ENCODE results near the gene FBXO27. TPM values are rescaled to one million over a fixed set of nuclear protein-coding genes. Genes with fewer than 3 reads are reported as not detected.

Gene FBXO27
- total and polyA plus RNA-seq, 2 experiments from 2014 or later = 6.2 to 13.7 TPM

DNA sequence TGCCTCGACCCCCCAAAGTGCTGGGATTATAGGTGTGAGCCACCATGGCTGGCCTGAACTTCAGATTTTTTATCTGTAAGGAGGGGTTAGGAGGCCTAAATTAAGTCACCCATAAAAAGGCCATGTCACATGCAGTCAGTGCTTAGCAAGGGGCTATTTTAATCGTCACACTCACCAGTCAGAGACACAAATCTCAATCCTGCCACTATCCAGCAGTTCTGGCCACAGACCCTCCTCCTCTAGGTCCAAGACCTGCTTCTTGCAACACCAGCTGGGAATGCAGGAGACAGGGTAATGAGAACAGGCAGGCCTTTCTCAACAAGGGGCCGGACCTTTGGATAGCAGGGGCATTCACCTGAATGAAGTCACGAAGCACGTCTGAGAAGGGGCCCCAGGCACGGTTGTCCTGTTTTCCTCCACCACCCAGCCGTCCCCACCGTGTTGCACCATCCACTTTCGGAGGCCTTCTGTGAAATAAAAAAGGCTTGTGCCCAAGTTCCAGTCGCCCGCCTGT lies 1.4 kb downstream of the FBXO27 start:
- no peaks in the 10 kb centered on the region for H3K9me2 ChIP-seq (ENCODE audit: insufficient read depth)
- H3K4me3 ChIP-seq = peak overlapping the region; percentile 86
- peak overlapping the region; percentile 80 for H3K4me2 ChIP-seq
- Mint-ChIP-seq H3K9me3 (peaks cover 16% of the 10 kb centered on the region), H3K27me3 (ENCODE audit: insufficient read depth, low read depth, poor library complexity) (peaks cover 4% of the 10 kb centered on the region), H3K27ac (peak overlapping the region; percentile 87), H3K4me3 (peak overlapping the region; percentile 78), H3K4me1 (peaks cover 14% of the 10 kb centered on the region; the same call in 1 of the 3 replicates), H3K36me3 (ENCODE audit: low read depth) (peaks cover 45% of the 10 kb centered on the region)
- peak overlapping the region; percentile 50 for H2AFZ ChIP-seq
- no peaks in the 10 kb centered on the region for H4K20me1 ChIP-seq (replicated peaks; ENCODE audit: insufficient read depth)
- H3K36me3 ChIP-seq (ENCODE audit: insufficient read depth) = peaks cover 9% of the 10 kb centered on the region; the same call in 1 of the 2 replicates
- no peaks in the 10 kb centered on the region for H3K79me2 ChIP-seq (replicated peaks; ENCODE audit: insufficient read depth)
- peaks cover 18% of the 10 kb centered on the region for H3K4me1 ChIP-seq (ENCODE audit: insufficient read depth)
- H3K27ac ChIP-seq (ENCODE audit: low read depth) = peak overlapping the region; percentile 87
- H3K27me3 ChIP-seq (ENCODE audit: insufficient read depth) = no peaks in the 10 kb centered on the region
- no peak for TF ChIP-seq NANOG (IDR thresholded peaks at IDR 0.05; ENCODE audit: borderline replicate concordance)
- no peak for TF ChIP-seq CTCF (conservative IDR thresholded peaks at IDR 0.05; ENCODE audit: low read depth in 2 of 2)
- TF ChIP-seq, protein P1, sequence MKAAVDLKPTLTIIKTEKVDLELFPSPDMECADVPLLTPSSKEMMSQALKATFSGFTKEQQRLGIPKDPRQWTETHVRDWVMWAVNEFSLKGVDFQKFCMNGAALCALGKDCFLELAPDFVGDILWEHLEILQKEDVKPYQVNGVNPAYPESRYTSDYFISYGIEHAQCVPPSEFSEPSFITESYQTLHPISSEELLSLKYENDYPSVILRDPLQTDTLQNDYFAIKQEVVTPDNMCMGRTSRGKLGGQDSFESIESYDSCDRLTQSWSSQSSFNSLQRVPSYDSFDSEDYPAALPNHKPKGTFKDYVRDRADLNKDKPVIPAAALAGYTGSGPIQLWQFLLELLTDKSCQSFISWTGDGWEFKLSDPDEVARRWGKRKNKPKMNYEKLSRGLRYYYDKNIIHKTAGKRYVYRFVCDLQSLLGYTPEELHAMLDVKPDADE (IDR thresholded peaks at IDR 0.05) = no peak
- peak; percentile 76 for TF ChIP-seq POLR2AphosphoS5 (IDR thresholded peaks at IDR 0.05; ENCODE audit: low read depth)
- TF ChIP-seq ZNF114 (CRISPR knock-in tag; IDR thresholded peaks at IDR 0.05) = no peak
- TF ChIP-seq, protein P2, sequence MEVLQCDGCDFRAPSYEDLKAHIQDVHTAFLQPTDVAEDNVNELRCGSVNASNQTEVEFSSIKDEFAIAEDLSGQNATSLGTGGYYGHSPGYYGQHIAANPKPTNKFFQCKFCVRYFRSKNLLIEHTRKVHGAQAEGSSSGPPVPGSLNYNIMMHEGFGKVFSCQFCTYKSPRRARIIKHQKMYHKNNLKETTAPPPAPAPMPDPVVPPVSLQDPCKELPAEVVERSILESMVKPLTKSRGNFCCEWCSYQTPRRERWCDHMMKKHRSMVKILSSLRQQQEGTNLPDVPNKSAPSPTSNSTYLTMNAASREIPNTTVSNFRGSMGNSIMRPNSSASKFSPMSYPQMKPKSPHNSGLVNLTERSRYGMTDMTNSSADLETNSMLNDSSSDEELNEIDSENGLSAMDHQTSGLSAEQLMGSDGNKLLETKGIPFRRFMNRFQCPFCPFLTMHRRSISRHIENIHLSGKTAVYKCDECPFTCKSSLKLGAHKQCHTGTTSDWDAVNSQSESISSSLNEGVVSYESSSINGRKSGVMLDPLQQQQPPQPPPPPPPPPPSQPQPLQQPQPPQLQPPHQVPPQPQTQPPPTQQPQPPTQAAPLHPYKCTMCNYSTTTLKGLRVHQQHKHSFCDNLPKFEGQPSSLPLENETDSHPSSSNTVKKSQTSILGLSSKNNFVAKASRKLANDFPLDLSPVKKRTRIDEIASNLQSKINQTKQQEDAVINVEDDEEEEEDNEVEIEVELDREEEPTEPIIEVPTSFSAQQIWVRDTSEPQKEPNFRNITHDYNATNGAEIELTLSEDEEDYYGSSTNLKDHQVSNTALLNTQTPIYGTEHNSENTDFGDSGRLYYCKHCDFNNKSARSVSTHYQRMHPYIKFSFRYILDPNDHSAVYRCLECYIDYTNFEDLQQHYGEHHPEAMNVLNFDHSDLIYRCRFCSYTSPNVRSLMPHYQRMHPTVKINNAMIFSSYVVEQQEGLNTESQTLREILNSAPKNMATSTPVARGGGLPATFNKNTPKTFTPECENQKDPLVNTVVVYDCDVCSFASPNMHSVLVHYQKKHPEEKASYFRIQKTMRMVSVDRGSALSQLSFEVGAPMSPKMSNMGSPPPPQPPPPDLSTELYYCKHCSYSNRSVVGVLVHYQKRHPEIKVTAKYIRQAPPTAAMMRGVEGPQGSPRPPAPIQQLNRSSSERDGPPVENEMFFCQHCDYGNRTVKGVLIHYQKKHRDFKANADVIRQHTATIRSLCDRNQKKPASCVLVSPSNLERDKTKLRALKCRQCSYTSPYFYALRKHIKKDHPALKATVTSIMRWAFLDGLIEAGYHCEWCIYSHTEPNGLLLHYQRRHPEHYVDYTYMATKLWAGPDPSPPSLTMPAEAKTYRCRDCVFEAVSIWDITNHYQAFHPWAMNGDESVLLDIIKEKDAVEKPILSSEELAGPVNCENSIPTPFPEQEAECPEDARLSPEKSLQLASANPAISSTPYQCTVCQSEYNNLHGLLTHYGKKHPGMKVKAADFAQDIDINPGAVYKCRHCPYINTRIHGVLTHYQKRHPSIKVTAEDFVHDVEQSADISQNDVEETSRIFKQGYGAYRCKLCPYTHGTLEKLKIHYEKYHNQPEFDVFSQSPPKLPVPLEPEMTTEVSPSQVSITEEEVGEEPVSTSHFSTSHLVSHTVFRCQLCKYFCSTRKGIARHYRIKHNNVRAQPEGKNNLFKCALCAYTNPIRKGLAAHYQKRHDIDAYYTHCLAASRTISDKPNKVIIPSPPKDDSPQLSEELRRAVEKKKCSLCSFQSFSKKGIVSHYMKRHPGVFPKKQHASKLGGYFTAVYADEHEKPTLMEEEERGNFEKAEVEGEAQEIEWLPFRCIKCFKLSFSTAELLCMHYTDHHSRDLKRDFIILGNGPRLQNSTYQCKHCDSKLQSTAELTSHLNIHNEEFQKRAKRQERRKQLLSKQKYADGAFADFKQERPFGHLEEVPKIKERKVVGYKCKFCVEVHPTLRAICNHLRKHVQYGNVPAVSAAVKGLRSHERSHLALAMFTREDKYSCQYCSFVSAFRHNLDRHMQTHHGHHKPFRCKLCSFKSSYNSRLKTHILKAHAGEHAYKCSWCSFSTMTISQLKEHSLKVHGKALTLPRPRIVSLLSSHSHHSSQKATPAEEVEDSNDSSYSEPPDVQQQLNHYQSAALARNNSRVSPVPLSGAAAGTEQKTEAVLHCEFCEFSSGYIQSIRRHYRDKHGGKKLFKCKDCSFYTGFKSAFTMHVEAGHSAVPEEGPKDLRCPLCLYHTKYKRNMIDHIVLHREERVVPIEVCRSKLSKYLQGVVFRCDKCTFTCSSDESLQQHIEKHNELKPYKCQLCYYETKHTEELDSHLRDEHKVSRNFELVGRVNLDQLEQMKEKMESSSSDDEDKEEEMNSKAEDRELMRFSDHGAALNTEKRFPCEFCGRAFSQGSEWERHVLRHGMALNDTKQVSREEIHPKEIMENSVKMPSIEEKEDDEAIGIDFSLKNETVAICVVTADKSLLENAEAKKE (CRISPR knock-in tag; IDR thresholded peaks at IDR 0.05) = no peak
- no peaks in the 10 kb centered on the region for H3F3A ChIP-seq (replicated peaks; ENCODE audit: low read depth)
- ATAC-seq = peak; percentile 8
- no peak for DNase-seq (ENCODE audit: low spot score)

All from GM23338 (cell line).